ENCODE data around the gene DCPS.

The DCPS gene

DNA sequence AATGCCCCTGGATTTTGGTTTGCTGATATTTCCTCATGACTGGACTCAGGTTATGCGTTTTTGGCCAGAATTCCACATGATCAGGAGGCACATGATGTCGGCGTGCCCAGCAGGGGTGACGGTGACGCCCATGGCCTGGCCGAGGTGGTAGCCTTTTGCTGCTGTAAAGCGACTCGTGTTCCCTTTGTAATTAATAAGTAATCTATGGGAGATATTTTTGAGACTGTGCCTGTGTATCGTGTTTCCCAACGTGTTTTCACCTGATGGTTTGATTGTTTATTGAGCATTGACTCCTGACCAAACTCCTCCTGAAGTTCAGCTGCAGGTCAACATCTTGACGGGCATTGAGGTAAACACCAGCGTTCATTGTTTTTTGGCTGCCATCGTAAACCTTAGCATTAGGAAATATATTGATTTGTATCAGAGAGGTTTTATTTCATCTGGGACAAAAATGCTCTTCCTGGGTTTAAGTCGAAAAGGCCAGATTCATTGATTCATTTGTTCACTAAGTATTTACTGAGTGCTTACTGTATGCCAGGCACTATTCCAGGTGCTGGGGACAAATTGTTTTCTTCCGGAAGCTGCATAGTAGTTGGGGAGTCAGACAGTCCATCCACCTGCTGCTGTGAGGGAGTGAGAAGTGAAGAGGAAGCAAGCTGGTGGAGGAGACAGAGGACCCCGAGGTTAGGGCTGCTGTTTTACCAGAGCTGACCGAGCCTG lies 23.6 kb downstream of the DCPS start:
- Histone ChIP-seq H4K20me1 (ENCODE audit: insufficient read depth, low read length) (no peaks in the 10 kb centered on the region), H2AFZ (ENCODE audit: low read length) (no peak overlapping the region), H3K9me3 (ENCODE audit: low read length) (no peaks in the 10 kb centered on the region), H3K4me3 (ENCODE audit: low read depth, low read length, poor library complexity, severe bottlenecking) (no peak overlapping the region), H3K79me2 (ENCODE audit: insufficient read depth, low read length) (no peaks in the 10 kb centered on the region), H3K27ac (ENCODE audit: low read depth, low read length, poor library complexity, severe bottlenecking) (no peak overlapping the region), H3K27me3 (ENCODE audit: insufficient read depth, low read length) (no peaks in the 10 kb centered on the region), H3K36me3 (ENCODE audit: insufficient read depth, low read length) (peaks cover 13% of the 10 kb centered on the region; the same call in 1 of the 2 replicates), H3K4me2 (ENCODE audit: low read length) (no peak overlapping the region), H3F3A (ENCODE audit: insufficient read depth, low read length) (no peaks in the 10 kb centered on the region), H3K4me1 (ENCODE audit: insufficient read depth, low read length, severe bottlenecking) (no peaks in the 10 kb centered on the region), H3K9ac (ENCODE audit: low read length) (no peak overlapping the region), H3K9me2 (ENCODE audit: low read depth, low read length) (no peaks in the 10 kb centered on the region)
- TF ChIP-seq EZH2 (IDR thresholded peaks at IDR 0.05; ENCODE audit: borderline replicate concordance, low read length): no peak
- TF ChIP-seq, protein P1, sequence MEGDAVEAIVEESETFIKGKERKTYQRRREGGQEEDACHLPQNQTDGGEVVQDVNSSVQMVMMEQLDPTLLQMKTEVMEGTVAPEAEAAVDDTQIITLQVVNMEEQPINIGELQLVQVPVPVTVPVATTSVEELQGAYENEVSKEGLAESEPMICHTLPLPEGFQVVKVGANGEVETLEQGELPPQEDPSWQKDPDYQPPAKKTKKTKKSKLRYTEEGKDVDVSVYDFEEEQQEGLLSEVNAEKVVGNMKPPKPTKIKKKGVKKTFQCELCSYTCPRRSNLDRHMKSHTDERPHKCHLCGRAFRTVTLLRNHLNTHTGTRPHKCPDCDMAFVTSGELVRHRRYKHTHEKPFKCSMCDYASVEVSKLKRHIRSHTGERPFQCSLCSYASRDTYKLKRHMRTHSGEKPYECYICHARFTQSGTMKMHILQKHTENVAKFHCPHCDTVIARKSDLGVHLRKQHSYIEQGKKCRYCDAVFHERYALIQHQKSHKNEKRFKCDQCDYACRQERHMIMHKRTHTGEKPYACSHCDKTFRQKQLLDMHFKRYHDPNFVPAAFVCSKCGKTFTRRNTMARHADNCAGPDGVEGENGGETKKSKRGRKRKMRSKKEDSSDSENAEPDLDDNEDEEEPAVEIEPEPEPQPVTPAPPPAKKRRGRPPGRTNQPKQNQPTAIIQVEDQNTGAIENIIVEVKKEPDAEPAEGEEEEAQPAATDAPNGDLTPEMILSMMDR (IDR thresholded peaks at IDR 0.05; ENCODE audit: low read length): no peak

DNA sequence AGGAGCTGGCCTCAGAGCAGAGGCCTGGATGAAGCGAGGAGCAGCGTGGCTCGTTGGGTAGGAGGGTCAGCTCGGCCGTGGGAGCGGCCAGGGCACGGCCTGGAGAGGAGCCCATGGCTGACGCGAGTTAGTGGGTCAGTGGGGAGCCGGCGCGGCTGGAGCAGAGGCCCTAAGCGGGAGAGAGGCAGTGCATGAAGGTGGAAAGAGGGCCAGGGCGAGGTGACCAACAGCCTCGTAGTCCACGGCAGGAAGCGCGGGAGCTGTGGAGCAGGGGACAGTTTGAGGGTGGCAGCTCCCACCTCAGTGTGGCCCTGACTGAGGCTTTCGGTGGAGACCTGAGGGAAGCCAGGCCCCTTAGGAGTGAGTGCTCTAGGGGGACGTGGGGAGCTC lies 24.1 kb downstream of the DCPS start:
- Histone ChIP-seq H3K9me3 (ENCODE audit: low read length) (no peaks in the 10 kb centered on the region), H3K4me1 (ENCODE audit: insufficient read depth, low read length, severe bottlenecking) (no peaks in the 10 kb centered on the region), H3K4me2 (ENCODE audit: low read length) (no peak overlapping the region), H3K9ac (ENCODE audit: low read length) (no peak overlapping the region), H3K79me2 (ENCODE audit: insufficient read depth, low read length) (no peaks in the 10 kb centered on the region), H3K9me2 (ENCODE audit: low read depth, low read length) (no peaks in the 10 kb centered on the region), H4K20me1 (ENCODE audit: insufficient read depth, low read length) (no peaks in the 10 kb centered on the region), H3K36me3 (ENCODE audit: insufficient read depth, low read length) (peaks cover 15% of the 10 kb centered on the region), H3K27me3 (ENCODE audit: insufficient read depth, low read length) (no peaks in the 10 kb centered on the region), H3F3A (ENCODE audit: insufficient read depth, low read length) (no peaks in the 10 kb centered on the region), H3K4me3 (ENCODE audit: low read depth, low read length, poor library complexity, severe bottlenecking) (no peak overlapping the region), H3K27ac (ENCODE audit: low read depth, low read length, poor library complexity, severe bottlenecking) (no peak overlapping the region), H2AFZ (ENCODE audit: low read length) (no peak overlapping the region)
- TF ChIP-seq, protein P1 (IDR thresholded peaks at IDR 0.05; ENCODE audit: low read length): no peak
- no peak for TF ChIP-seq EZH2 (IDR thresholded peaks at IDR 0.05; ENCODE audit: borderline replicate concordance, low read length)

DNA sequence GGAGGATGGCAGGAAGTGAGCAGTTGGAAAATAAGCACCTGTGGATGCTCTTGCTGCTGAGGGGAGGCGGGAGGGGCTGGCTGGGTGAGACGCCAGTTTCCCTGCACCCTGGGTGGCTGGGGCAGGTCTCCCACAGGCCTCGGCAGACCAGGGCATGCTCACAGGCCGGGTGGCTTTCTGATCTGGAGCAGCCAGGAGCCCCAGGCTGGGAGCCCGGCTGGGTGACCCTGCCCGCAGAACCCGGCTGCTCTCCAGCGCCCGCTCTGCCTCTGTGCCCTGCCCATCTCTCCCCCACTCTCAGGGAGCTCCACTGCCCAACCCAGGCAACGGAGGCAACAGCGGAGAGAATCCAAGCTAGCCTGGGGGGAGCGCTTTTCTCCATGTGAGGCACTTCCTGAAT lies 24.6 kb downstream of the DCPS start:
- no peaks in the 10 kb centered on the region for H3K79me2 ChIP-seq (ENCODE audit: insufficient read depth, low read length)
- H3K4me3 ChIP-seq (ENCODE audit: low read depth, low read length, poor library complexity, severe bottlenecking): no peak overlapping the region

More for the DNA sequence above, 24.6 kb downstream of the DCPS start:
- H3F3A ChIP-seq (ENCODE audit: insufficient read depth, low read length): no peaks in the 10 kb centered on the region
- H3K4me1 ChIP-seq (ENCODE audit: insufficient read depth, low read length, severe bottlenecking): no peaks in the 10 kb centered on the region
- H3K27me3 ChIP-seq (ENCODE audit: insufficient read depth, low read length): no peaks in the 10 kb centered on the region
- no peak overlapping the region for H3K4me2 ChIP-seq (ENCODE audit: low read length)
- TF ChIP-seq, protein P1 (IDR thresholded peaks at IDR 0.05; ENCODE audit: low read length): no peak
- no peak for TF ChIP-seq EZH2 (IDR thresholded peaks at IDR 0.05; ENCODE audit: borderline replicate concordance, low read length)
- no peaks in the 10 kb centered on the region for H3K9me2 ChIP-seq (ENCODE audit: low read depth, low read length)
- peaks cover 20% of the 10 kb centered on the region for H3K36me3 ChIP-seq (ENCODE audit: insufficient read depth, low read length)
- no peaks in the 10 kb centered on the region for H4K20me1 ChIP-seq (ENCODE audit: insufficient read depth, low read length)
- no peak overlapping the region for H2AFZ ChIP-seq (ENCODE audit: low read length)
- no peaks in the 10 kb centered on the region for H3K9me3 ChIP-seq (ENCODE audit: low read length)
- H3K9ac ChIP-seq (ENCODE audit: low read length): no peak overlapping the region
- no peak overlapping the region for H3K27ac ChIP-seq (ENCODE audit: low read depth, low read length, poor library complexity, severe bottlenecking)

Measured in OCI-LY1 (cell line).